NCI-H526 treated with DMSO at 0.1 percent for 48 hours (cell line): ENCODE results near the gene IFT27.
A peak's percentile ranks its signal among the peaks of the same experiment; 100 is the strongest.
"Not testable (repeated sequence)": the region's sequence is repeated elsewhere in the genome, so short reads cannot be mapped to it uniquely, and the experiment has no call there.

Source experiments
- DNase-seq: peaks from one replicate; lab custom pipeline; 2025; lab: John Stamatoyannopoulos, UW

Gene IFT27

DNA sequence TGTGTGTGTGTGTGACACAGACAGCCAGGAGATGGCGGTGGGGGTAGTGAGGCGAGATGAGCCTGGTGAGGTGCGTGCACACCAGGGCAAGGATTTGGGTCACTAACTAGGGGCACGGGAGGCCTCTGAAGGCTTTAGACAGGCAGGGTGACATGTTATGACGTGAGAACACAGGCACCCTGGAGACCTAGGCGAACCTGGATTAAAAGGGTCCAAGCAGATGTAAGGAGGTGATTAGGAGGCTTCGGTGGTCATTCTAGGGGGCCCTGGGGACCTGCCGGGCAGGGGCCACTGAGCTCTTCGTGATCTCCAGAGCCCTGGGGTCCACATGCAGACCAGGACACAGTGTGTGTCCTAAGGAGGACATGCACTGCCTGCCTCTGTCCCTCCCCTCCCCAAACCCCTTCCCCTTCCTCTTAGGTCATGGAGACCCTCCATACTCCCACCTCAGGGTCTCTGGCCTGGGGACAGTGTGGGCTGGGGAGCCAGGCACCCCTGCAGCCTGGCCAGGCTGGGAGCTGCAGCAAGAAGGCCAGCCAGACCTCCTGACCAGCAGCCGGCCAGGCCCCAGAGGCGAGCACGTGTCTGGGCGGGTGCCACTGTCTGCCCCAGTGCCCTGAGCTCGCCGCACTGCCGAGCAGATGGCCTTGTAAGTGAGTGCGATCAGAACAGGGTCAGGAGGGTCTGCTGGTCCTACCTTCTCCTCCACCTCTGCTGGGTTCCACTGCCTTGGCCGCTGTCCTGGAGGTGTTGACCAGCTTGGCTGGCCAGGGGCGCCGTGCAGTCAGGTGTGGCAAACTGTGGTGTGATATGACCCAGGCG is 32.1 kb downstream of the IFT27 start:
- no peak for DNase-seq

DNA sequence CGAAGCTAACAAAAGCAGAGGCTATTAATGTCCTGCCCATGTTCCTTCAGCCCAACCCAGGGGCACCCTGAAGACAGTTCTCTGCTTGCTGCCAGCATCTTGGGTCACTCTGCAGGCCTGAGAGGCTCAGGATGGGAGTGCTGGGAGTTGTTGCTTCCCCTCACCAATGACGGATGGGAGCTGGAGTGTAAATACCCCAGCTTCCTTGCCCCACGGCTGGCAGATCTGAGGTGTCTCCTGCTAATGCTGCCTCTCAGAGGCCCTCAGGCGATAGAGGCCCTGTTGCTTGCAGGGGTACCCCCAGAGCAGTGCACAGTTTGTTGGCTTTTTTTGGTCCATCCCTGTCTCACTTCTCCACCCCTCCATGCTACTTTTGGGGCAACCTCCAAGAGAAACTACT is 32.9 kb downstream of the IFT27 start:
- no peak for DNase-seq

DNA sequence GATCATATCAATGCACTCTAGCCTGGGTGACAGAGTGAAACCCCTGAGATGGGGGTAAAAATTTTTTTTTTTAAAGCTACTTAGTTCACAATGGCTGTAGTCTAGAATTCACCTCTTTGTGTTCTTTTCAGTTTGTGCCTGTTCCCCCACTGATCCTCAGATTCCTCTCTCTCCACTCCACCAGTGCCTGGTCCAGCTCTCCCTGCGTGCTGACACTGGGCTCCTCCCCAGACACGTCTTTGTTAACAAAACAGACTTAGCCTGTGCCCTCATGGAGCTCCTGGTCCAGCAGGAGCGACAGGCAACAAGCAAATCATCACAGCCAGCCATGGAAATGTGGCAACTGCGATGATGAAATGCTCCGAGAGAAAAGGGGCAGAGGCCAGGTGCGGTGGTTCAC is 34.0 kb downstream of the IFT27 start:
- DNase-seq, result no peak

GRCh38 chr22:36741204-36741793 is 34.6 kb downstream of the IFT27 start:
- peak; percentile 17 for DNase-seq

- no peak for DNase-seq
Observed at GRCh38 chr22:36740716-36741115, 35.2 kb downstream of the IFT27 start.

DNA sequence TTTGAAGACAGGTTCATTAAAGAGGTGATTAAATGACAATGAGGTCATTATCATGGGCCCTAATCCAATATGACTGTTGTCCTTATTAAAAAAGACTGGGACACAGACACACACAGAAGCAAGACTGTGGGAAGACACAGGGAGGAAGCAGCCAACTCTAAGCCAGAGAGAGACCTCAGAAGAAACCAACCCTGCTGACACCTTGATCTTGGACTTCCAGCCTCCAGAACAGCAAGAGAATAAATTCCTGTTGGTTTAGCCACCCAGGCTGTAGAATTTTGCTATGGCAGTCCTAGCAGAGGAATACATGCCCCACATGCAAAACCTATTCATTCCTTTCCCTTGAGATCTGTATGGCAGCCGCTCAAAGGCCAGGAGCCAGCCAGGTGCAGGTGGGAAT is 36.7 kb downstream of the IFT27 start:
- DNase-seq, result no peak

- no peak for DNase-seq
Observed at GRCh38 chr22:36738416-36739020, 37.4 kb downstream of the IFT27 start.

- DNase-seq, result no peak
Observed at GRCh38 chr22:36737776-36738175, 38.1 kb downstream of the IFT27 start.

GRCh38 chr22:36736701-36737320 is 39.1 kb downstream of the IFT27 start:
- no peak for DNase-seq

DNA sequence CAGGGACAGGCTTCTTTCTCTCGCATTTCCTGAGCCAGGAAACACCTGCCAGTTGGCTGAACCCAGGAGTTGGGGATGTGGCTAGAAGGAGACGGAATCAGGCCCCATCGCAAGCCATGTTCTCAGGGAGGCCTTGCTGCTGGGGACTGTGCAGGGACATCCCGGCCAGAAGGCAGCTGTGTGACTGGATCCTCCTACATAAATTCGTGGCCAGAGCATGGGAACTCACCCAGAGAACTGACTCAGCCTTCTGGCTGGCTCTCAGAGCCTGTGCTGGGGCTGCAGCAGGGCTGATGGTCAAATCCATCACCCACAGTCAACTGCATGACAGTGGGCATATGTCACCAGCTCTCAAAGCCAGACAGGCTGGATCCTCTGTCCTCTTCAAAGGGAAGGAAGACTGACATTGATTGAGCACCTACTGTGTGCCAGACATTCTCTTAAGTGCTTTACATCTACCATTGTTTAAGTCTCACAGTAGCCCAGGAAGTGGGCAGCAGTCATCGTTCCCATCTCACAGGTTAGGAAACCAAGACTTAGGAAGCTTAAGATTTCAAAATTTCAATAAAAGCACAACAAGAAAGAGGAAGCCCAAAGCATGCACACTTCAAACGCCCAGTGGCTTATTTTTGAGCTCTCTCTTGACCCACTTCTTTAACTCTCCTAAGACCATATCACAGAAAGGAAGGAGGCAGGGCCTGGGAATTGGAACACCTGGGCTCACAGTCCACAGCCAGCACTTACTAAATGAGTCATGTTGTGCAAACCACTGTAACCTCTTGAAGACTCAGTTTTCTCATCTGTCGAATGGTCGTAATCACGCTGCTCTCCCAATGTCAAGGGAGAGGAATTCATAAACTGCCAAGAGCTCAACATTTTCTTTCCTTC is 41.5 kb downstream of the IFT27 start:
- DNase-seq, result no peak

DNA sequence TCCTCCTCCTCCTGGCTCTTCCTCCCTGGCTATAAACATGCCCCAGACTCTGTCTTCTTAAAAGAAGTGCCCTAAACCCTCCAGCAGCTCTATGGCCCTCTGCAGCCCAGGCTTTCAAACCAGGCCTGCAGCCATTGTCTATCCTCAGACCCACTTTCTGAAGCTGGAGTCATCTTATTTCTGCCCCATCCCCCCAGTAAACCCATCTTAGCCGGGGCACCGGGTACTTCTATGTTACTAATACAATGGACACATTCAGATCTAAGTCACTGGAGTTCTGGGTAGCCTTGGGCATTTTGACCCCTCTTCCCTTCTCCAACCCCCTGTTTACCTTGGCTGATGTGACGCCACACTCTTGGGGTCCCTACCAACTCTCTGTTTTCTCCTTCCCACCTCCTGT is 42.6 kb downstream of the IFT27 start:
- DNase-seq, result no peak

GRCh38 chr22:36732609-36733008 is 43.3 kb downstream of the IFT27 start:
- no peak for DNase-seq

DNA sequence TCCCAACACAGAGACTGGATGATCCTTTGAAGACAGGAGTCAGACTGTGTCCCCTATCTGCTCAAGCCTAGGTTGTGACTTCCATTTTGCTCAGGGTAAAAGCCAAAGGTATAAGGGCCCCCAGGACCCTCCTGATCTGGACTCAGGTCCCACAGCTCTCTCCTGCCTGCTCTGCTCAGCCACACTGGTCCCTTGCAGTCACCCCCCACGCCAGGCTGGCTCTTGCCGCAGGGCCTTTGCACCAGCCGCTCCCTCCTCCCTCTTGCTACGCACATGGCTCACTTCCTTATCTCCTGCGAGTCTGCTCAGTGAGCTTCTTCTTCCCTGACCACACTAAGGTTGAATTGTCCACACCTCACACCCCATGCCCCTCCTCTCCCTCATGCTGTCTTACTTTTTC is 44.0 kb downstream of the IFT27 start:
- no peak for DNase-seq

DNA sequence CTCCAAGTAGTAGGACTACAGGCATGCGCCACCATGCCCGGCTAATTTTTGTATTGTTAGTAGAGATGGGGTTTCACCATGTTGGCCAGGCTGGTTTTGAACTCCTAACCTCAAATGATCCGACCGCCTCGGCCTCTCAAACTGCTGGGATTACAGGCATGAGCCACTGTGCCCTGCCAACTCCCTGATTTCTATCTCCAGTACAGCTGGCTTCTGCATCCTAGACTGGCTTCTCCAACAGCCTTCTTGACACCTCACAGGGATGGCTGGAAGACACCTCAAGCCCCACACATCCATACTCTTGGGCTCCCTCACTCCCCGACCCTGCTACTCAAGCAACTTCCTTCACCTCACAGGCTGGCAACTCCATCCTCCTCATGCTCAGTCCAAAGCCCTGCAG is 44.6 kb downstream of the IFT27 start:
- not testable (repeated sequence) for DNase-seq

GRCh38 chr22:36730176-36730858 is 45.6 kb downstream of the IFT27 start:
- DNase-seq, result no peak

- no peak for DNase-seq
Observed at GRCh38 chr22:36729321-36729720, 46.6 kb downstream of the IFT27 start.

- DNase-seq, result no peak
Observed at GRCh38 chr22:36728505-36728904, 47.4 kb downstream of the IFT27 start.

DNA sequence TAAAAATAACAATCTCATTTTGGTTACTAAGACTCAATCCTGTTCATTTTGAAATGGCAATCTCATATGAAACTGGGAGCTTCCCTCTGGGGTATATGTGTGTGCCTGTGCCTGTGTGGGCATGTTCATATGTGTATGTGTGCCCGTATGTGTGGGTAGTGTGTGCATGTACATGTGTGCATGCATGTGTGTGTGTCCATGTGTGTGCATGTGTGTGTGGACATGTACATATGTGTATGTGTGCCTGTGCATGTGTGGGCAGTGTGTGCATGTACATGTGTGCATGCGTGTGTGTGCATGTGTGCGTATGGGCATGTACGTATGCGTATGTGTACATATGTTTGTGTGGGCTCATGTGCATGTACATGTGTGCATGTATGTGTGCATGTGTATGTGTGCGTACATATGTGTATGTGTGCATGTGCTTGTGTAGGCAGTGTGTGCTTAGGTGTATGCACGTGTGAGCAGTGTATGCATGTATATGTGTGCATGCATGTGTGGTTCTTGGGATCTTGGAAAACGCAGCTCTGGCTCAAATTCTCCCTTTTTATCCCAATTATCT is 47.9 kb downstream of the IFT27 start:
- no peak for DNase-seq

DNA sequence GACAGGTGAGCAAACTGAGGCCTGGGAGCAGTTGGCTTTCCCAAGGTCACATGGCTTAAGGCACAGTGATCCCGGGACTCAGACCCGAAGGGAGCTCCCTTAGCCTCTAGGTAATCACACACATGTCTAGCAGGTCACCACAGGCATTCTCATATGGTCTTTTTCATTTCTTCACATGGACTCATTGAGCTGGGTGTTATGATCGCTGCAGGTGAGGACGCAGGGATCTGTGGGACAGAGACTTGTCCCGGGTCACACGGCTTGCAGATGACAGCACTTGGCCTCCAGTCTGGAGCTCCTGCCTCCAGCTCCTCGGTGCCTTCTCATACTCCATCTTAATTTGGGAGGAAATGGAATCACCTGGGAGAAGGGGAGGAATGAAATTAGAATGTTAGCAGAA is 48.8 kb downstream of the IFT27 start:
- DNase-seq, result no peak

GRCh38 chr22:36726007-36726380 is 49.9 kb downstream of the IFT27 start:
- no peak for DNase-seq

DNA sequence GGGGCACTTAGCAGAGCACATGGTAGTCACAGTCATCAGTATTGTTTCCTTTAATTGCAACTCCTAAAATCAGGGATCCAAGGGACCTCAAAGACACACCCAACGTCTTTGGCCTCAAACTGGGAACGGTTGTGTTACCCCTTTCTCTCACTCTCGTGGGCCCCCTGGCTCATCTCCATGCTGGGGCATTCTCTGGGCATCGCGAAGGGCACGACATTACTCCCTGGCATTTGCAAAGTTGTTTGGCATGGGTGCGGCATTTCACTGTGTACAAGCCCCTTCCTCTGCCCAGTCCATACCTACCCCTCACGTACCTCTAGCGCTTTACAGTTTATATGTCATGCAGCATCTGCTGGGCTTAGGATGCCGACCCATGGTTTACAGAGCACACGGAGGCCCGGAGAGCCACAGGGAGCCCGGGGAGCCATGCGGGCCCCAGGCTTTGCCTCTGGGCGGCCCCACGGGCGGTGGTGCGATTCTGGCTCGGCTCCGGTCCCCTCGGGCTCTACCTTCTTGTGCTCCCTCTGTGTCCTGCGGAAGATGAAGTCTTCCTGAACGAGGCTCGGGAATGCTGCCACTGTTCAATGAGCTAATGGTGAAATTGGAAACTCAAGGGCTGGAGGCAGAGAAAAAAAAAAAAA is 50.4 kb downstream of the IFT27 start:
- DNase-seq, result no peak
